ENCODE measurements around the gene NMU.
"Not testable (repeated sequence)": the region's sequence is repeated elsewhere in the genome, so short reads cannot be mapped to it uniquely, and the experiment has no call there.

The NMU gene

GRCh38 chr4:55618546-55619143, 17.5 kb downstream of the NMU start:
- no peak for ATAC-seq

- ATAC-seq: peak; percentile 38 to 48
These were observed 18.4 kb downstream of the NMU start for GRCh38 chr4:55617587-55618197.

- no peak for ATAC-seq
These were observed 21.1 kb downstream of the NMU start for GRCh38 chr4:55615008-55615407.

- no peak for ATAC-seq
These were observed 22.5 kb downstream of the NMU start for GRCh38 chr4:55613621-55614020.

- ATAC-seq: no peak
These were observed 23.8 kb downstream of the NMU start for GRCh38 chr4:55612341-55612740.

- no peak for ATAC-seq
These were observed 24.6 kb downstream of the NMU start for GRCh38 chr4:55611358-55612059.

GRCh38 chr4:55610381-55610780, 25.7 kb downstream of the NMU start:
- no peak for ATAC-seq

- no peak for ATAC-seq
These were observed 26.7 kb downstream of the NMU start for GRCh38 chr4:55609393-55609866.

GRCh38 chr4:55608591-55608990, 27.5 kb downstream of the NMU start:
- ATAC-seq: no peak

- no peak for ATAC-seq
These were observed 31.1 kb downstream of the NMU start for GRCh38 chr4:55604996-55605395.

GRCh38 chr4:55600640-55601039, 35.5 kb downstream of the NMU start:
- ATAC-seq: no peak

GRCh38 chr4:55598641-55599040, 37.5 kb downstream of the NMU start:
- no peak for ATAC-seq

GRCh38 chr4:55592014-55592413, 44.1 kb downstream of the NMU start, which contains the start of gene PDCL2:
PDCL2 (minus strand) TSS chr4:55592245; CDS start chr4:55592109, 136 bp downstream.
- ATAC-seq: no peak

GRCh38 chr4:55588160-55588559, 47.9 kb downstream of the NMU start:
- ATAC-seq: no peak

- not testable (repeated sequence) for ATAC-seq
These were observed 53.3 kb downstream of the NMU start for GRCh38 chr4:55582773-55583172.

- no peak for ATAC-seq
These were observed 57.6 kb downstream of the NMU start for GRCh38 chr4:55578341-55579010.

- no peak for ATAC-seq
These were observed 60.6 kb downstream of the NMU start for GRCh38 chr4:55575513-55575912.

- ATAC-seq: peak in 1 of 2 donors; percentile 24
These were observed 61.8 kb downstream of the NMU start for GRCh38 chr4:55574252-55574651.

- ATAC-seq: no peak
These were observed 64.3 kb downstream of the NMU start for GRCh38 chr4:55571806-55572205.

GRCh38 chr4:55568905-55569504, 67.1 kb downstream of the NMU start:
- no peak for ATAC-seq

- ATAC-seq: peak; percentile 41 to 61
These were observed 74.2 kb downstream of the NMU start for GRCh38 chr4:55561889-55562288.

GRCh38 chr4:55560096-55560495, 76.0 kb downstream of the NMU start:
- ATAC-seq: no peak

- no peak for ATAC-seq
These were observed 81.6 kb downstream of the NMU start for GRCh38 chr4:55554453-55555030.

All from activated CD4-positive, CD25-positive, alpha-beta regulatory T cell treated with anti-CD3 and anti-CD28 coated beads, Interleukin-2, amount 50 U/mL, for 24 hours (primary cell).